Measurements from ENCODE around the gene EHHADH. TPM values are rescaled to one million over a fixed set of nuclear protein-coding genes. Genes with fewer than 3 reads are reported as not detected.
A peak's percentile ranks its signal among the peaks of the same experiment; 100 is the strongest.
"Not testable (repeated sequence)": the region's sequence is repeated elsewhere in the genome, so short reads cannot be mapped to it uniquely, and the experiment has no call there.

EHHADH gene
- total RNA-seq, result 2.8 and 2.9 TPM in 2 replicates
- long read RNA-seq, partial matches to known transcripts, result 1 of 10 reads
- long read RNA-seq, other reads (novel, unspliced or antisense), result 5 of 10 reads

- TF ChIP-seq, protein P1, sequence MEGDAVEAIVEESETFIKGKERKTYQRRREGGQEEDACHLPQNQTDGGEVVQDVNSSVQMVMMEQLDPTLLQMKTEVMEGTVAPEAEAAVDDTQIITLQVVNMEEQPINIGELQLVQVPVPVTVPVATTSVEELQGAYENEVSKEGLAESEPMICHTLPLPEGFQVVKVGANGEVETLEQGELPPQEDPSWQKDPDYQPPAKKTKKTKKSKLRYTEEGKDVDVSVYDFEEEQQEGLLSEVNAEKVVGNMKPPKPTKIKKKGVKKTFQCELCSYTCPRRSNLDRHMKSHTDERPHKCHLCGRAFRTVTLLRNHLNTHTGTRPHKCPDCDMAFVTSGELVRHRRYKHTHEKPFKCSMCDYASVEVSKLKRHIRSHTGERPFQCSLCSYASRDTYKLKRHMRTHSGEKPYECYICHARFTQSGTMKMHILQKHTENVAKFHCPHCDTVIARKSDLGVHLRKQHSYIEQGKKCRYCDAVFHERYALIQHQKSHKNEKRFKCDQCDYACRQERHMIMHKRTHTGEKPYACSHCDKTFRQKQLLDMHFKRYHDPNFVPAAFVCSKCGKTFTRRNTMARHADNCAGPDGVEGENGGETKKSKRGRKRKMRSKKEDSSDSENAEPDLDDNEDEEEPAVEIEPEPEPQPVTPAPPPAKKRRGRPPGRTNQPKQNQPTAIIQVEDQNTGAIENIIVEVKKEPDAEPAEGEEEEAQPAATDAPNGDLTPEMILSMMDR (conservative IDR thresholded peaks at IDR 0.05), result no peak
- H3K27ac Mint-ChIP-seq (ENCODE audit: unreplicated experiment), result no peak within 1 kb of the TSS
- no peaks in the 10 kb centered on the region for H3K4me1 Mint-ChIP-seq
- H3K27me3 Mint-ChIP-seq (ENCODE audit: low read depth), result peaks cover 8% of the 10 kb centered on the region
- peak within 1 kb of the TSS; percentile 74 for H3K4me3 Mint-ChIP-seq
- H3K9me3 Mint-ChIP-seq, result peaks cover 9% of the 10 kb centered on the region
- peaks cover 16% of the 10 kb centered on the region for H3K36me3 Mint-ChIP-seq (ENCODE audit: low read depth)
- DNase-seq (ENCODE audit: low read depth, low spot score), result peak; percentile 23
Measured at GRCh38 chr3:185253645-185254410, at the start of gene EHHADH. Gene EHHADH (minus strand): TSS chr3:185254049. CDS start chr3:185254022, 27 bp downstream.

DNA sequence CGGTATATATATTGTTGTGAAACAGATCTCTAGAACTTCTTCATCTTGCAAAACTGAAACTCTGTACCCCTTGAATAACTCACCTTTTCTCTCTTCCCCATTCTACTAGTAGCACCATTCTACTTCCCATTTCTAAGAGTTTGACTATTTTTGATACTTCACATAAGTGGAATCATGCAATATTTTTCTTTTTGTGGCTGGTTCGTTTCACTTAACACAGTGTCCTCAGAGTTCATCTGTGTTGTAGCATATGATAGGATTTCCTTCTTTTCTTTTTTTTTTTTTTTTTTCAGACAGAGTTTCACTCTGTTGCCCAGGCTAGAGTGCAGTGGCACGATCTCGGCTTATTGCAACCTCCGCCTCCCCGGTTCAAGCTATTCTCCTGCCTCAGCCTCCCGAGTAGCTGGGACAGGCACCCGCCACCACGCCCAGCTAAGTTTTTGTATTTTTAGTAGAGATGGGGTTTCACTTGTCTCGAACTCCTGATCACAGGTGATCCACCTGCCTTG, 46.1 kb upstream of the EHHADH start:
- not testable (repeated sequence) for DNase-seq (ENCODE audit: low read depth, low spot score); H3K9me3 Mint-ChIP-seq; H3K4me1 Mint-ChIP-seq; H3K27ac Mint-ChIP-seq (ENCODE audit: unreplicated experiment); H3K4me3 Mint-ChIP-seq; H3K27me3 Mint-ChIP-seq (ENCODE audit: low read depth); H3K36me3 Mint-ChIP-seq (ENCODE audit: low read depth)

DNA sequence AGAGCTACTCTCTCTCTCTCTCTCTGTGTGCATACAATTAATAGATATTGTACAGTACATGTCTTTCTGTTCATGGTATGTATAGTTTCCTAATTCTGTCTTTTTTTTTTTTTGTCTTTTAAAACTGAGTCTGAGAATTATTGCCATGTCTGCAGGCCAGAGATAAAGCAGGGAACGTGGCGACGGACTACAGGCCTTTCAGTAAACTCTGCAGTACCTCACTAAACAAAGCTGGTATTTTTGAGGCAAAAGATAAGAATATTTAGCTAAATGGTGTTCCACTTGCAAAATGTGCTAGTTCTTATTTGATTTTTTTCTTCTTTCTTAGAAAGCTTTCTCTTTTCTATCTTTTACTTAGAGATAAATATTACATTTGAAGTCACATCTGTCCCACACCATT, 44.0 kb upstream of the EHHADH start:
- no peak overlapping the region for H3K4me3 Mint-ChIP-seq
- DNase-seq (ENCODE audit: low read depth, low spot score), result no peak
- H3K36me3 Mint-ChIP-seq (ENCODE audit: low read depth), result peaks cover 2% of the 10 kb centered on the region
- H3K27ac Mint-ChIP-seq (ENCODE audit: unreplicated experiment), result no peak overlapping the region
- peaks cover 3% of the 10 kb centered on the region for H3K9me3 Mint-ChIP-seq
- TF ChIP-seq, protein P1 (conservative IDR thresholded peaks at IDR 0.05), result no peak
- no peaks in the 10 kb centered on the region for H3K27me3 Mint-ChIP-seq (ENCODE audit: low read depth)
- H3K4me1 Mint-ChIP-seq, result no peaks in the 10 kb centered on the region

GRCh38 chr3:185292238-185292637, 38.4 kb upstream of the EHHADH start:
- Mint-ChIP-seq H3K4me3 (no peak overlapping the region), H3K27me3 (ENCODE audit: low read depth) (no peaks in the 10 kb centered on the region), H3K9me3 (no peaks in the 10 kb centered on the region), H3K27ac (ENCODE audit: unreplicated experiment) (no peak overlapping the region), H3K4me1 (no peaks in the 10 kb centered on the region), H3K36me3 (ENCODE audit: low read depth) (no peaks in the 10 kb centered on the region)
- no peak for DNase-seq (ENCODE audit: low read depth, low spot score)
- TF ChIP-seq, protein P1 (conservative IDR thresholded peaks at IDR 0.05), result no peak

GRCh38 chr3:185290266-185290665, 36.4 kb upstream of the EHHADH start:
- no peaks in the 10 kb centered on the region for H3K9me3 Mint-ChIP-seq
- TF ChIP-seq, protein P1 (conservative IDR thresholded peaks at IDR 0.05), result no peak
- H3K4me1 Mint-ChIP-seq, result no peaks in the 10 kb centered on the region
- no peak for DNase-seq (ENCODE audit: low read depth, low spot score)
- H3K4me3 Mint-ChIP-seq, result no peak overlapping the region
- H3K36me3 Mint-ChIP-seq (ENCODE audit: low read depth), result no peaks in the 10 kb centered on the region
- H3K27ac Mint-ChIP-seq (ENCODE audit: unreplicated experiment), result no peak overlapping the region
- H3K27me3 Mint-ChIP-seq (ENCODE audit: low read depth), result no peaks in the 10 kb centered on the region

DNA sequence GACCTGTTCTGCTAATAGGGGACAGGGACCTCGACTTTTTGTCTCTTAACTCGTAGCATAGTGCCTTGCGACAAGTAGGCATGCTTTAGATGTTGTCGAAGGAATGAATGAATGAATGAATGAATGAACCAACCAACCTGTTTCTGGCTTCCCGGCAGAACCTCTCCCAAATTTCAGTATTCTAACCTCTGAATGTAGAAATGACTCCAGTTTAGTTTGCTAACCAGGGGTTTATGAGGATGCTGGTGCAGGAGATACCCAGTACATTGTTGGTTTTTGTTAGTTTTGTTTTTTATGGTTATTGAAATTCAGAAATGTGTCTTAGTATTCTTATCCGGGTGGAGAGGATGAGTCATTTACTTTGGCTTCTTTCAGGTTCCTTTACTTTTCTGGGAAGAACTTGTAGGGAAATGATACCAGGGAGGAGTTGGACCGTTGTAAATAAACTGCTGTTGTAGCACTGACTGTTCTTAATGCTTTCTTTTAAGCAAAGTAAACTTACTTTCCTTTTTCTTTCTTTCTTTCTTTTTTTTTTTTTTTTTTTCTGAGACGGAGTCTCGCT, 29.6 kb upstream of the EHHADH start:
- Mint-ChIP-seq H3K4me3 (peak overlapping the region; percentile 96), H3K9me3 (peaks cover 7% of the 10 kb centered on the region), H3K36me3 (ENCODE audit: low read depth) (peaks cover 10% of the 10 kb centered on the region), H3K27me3 (ENCODE audit: low read depth) (peaks cover 30% of the 10 kb centered on the region), H3K4me1 (peaks cover 20% of the 10 kb centered on the region), H3K27ac (ENCODE audit: unreplicated experiment) (peak overlapping the region; percentile 95)
- DNase-seq (ENCODE audit: low read depth, low spot score), result no peak
- TF ChIP-seq, protein P1 (conservative IDR thresholded peaks at IDR 0.05), result no peak

All from neural crest cell (in vitro differentiated cells).